Stomach (tissue), 9 donors: ENCODE data around the gene PICK1. TPM values are rescaled to one million over a fixed set of nuclear protein-coding genes. Genes with fewer than 3 reads are reported as not detected.
A peak's percentile ranks its signal among the peaks of the same experiment; 100 is the strongest.

Experiments used
- DNase-seq, 2 donors: peaks; one replicate each; pipeline versions ENCODE4 v3.0.0 to v3.0.0-alpha.2; 2013 to 2019
- H3K27ac ChIP-seq, 5 donors: fragments of 200-600 bp in 4 of 5; sonication (generic) in 4 of 5; one replicate each; pipeline ENCODE4 v1.5.1; 2013 to 2019; ENCODE audit warnings: mild to moderate bottlenecking in 1 of 5, moderate library complexity in 1 of 5
- H3K27me3 ChIP-seq, 3 donors: fragments of 200-600 bp; sonication (generic); one replicate each; pipeline ENCODE4 v1.5.1; 2017 to 2019; ENCODE audit warnings: mixed run types in 1 of 3
- H3K36me3 ChIP-seq, 4 donors: fragments of 200-600 bp; sonication (generic); 1 replicate in 3 of 4; 2 replicates in 1 of 4; pipeline ENCODE4 v1.5.1; 2016 to 2019
- H3K4me1 ChIP-seq, 4 donors: fragments of 200-600 bp; sonication (generic); one replicate each; pipeline ENCODE4 v1.5.1; 2016 to 2019
- H3K4me3 ChIP-seq, 4 donors: fragments of 200-600 bp; sonication (generic) in 3 of 4; one replicate each; pipeline ENCODE4 v1.5.1; 2016 to 2019; ENCODE audit warnings: mild to moderate bottlenecking in 1 of 4
- H3K9me3 ChIP-seq, 4 donors: fragments of 200-600 bp; sonication (generic); one replicate each; pipeline ENCODE4 v1.5.1; 2016 to 2019
- CTCF ChIP-seq, 7 experiments: fragments of 450-650 bp in 4 of 7; fragments of 200-600 bp in 3 of 7; sonication (generic) in 3 of 7; IDR thresholded peaks; one replicate each; pipeline ENCODE4 v1.5.1; 2016 to 2019; ENCODE audit warnings: antibody characterized with exemption in 7 of 7, control low read depth in 2 of 7, mild to moderate bottlenecking in 1 of 7
- EP300 ChIP-seq: sonication (generic); formaldehyde crosslinking; IDR thresholded peaks from one replicate; pipeline ENCODE4 v1.6.1; 2017; ENCODE audit warnings: antibody characterized with exemption
- POLR2A ChIP-seq, 4 donors: fragments of 450-650 bp; IDR thresholded peaks; one replicate each; pipeline ENCODE4 v1.6.1; 2016; ENCODE audit warnings: antibody characterized with exemption in 4 of 4, control low read depth in 2 of 4, mild to moderate bottlenecking in 1 of 4, moderate library complexity in 1 of 4
- POLR2AphosphoS5 ChIP-seq, 3 donors: sonication (generic); formaldehyde crosslinking; IDR thresholded peaks; one replicate each; pipeline ENCODE4 v1.6.1; 2016; ENCODE audit warnings: antibody characterized with exemption in 3 of 3
- WGBS, 5 donors: extraction: QIAGEN DNeasy Blood & Tissue Kit in 3 of 5; methylation state at CpG; one replicate each; pipeline versions ENCODE4 v1.1.5 to v1.1.7; 2013 to 2018; 5-methylcytosine and 5-hydroxymethylcytosine counted together
- intact Hi-C: fragments of 100-400 bp; cut with DNase I; formaldehyde crosslinking; loops from one replicate; pipeline ENCODE4 v1.15.1; 2023; ENCODE audit warnings: low total_unique reads
- polyA plus RNA-seq, 3 donors: library from polyadenylated mRNA; stranded (reverse); fragments of 200-250 nt; gene quantifications; one replicate each; pipeline ENCODE4 v1.2.3, GENCODE V29; 2013
- total RNA-seq, 5 donors: library from RNA; depleted of rRNA; stranded (reverse); fragments of >200 nt; gene quantifications; one replicate each; pipeline versions ENCODE4 v1.1.0 to v1.2.3, GENCODE V29; 2014 to 2016
- donor health status: healthy with polysubstance abuse.
- donor health status: Bipolar disorder and iron deficiency.
- donor health status: healthy.

Gene PICK1
- total and polyA plus RNA-seq, 8 donors = 20.7 to 44.3 (median 27.0) TPM

GRCh38 chr22:38016182-38017151 lies 40.7 kb upstream of the PICK1 start:
- no peaks in the 10 kb centered on the region for H3K36me3 ChIP-seq
- 28 to 35% (median 29%) methylated on average over 28 to 33 of the region's 33 CpGs for WGBS, 5 donors
- H3K27ac ChIP-seq = peak overlapping the region in 4 of 5 donors; percentile 39 to 56 (median 52)
- peak overlapping the region in 3 of 4 donors; percentile 1 to 22 (median 3) for H3K4me3 ChIP-seq
- TF ChIP-seq CTCF (IDR thresholded peaks at IDR 0.05) (no peak), POLR2AphosphoS5 (IDR thresholded peaks at IDR 0.05) (no peak), POLR2A (IDR thresholded peaks at IDR 0.05) (no peak), EP300 (no peak)
- H3K4me1 ChIP-seq = peaks cover 11 to 23% (median 17%) of the 10 kb centered on the region in 4 donors
- H3K27me3 ChIP-seq = no peaks in the 10 kb centered on the region
- intact Hi-C loops = no loop called here
- peak; percentile 70 to 91 for DNase-seq
- no peaks in the 10 kb centered on the region for H3K9me3 ChIP-seq

- peak; percentile 74 to 87 for DNase-seq
These were observed 39.8 kb upstream of the PICK1 start for GRCh38 chr22:38017272-38017920.

GRCh38 chr22:38017939-38018885 lies 39.0 kb upstream of the PICK1 start:
- H3K27ac ChIP-seq = peak overlapping the region in 2 of 5 donors; percentile 34 to 52
- no peak for TF ChIP-seq CTCF (IDR thresholded peaks at IDR 0.05)
- TF ChIP-seq EP300 = no peak
- no peak for TF ChIP-seq POLR2A (IDR thresholded peaks at IDR 0.05)
- no peak for TF ChIP-seq POLR2AphosphoS5 (IDR thresholded peaks at IDR 0.05)
- H3K4me3 ChIP-seq = no peak overlapping the region
- WGBS, 5 donors = 85 to 91% (median 89%) methylated on average over 12 of the region's 12 CpGs
- H3K9me3 ChIP-seq = no peaks in the 10 kb centered on the region
- H3K4me1 ChIP-seq = peaks cover 11 to 23% (median 17%) of the 10 kb centered on the region in 4 donors
- no peaks in the 10 kb centered on the region for H3K27me3 ChIP-seq
- H3K36me3 ChIP-seq = no peaks in the 10 kb centered on the region
- peak in 1 of 2 donors; percentile 1 for DNase-seq
- intact Hi-C loops = no loop called here

More at GRCh38 chr22:38017272-38017920, 39.8 kb upstream of the PICK1 start:
- no peaks in the 10 kb centered on the region for H3K9me3 ChIP-seq
- TF ChIP-seq POLR2AphosphoS5 (IDR thresholded peaks at IDR 0.05) = no peak
- TF ChIP-seq EP300 = no peak
- TF ChIP-seq CTCF (IDR thresholded peaks at IDR 0.05) = no peak
- peaks cover 11 to 23% (median 17%) of the 10 kb centered on the region in 4 donors for H3K4me1 ChIP-seq
- intact Hi-C loops = no loop called here
- no peaks in the 10 kb centered on the region for H3K27me3 ChIP-seq
- no peaks in the 10 kb centered on the region for H3K36me3 ChIP-seq
- 32 to 50% (median 49%) methylated on average over 5 to 7 of the region's 7 CpGs for WGBS, 5 donors
- H3K27ac ChIP-seq = peak overlapping the region in 3 of 5 donors; percentile 39 to 56 (median 52)
- no peak overlapping the region for H3K4me3 ChIP-seq
